Endothelial cell of umbilical vein (primary cell): Measurements from ENCODE around the gene RAPGEF4. TPM values are rescaled to one million over a fixed set of nuclear protein-coding genes. Genes with fewer than 3 reads are reported as not detected.

Experiments used
- BruUV-seq: library from RNA; stranded (reverse); fragments of 400-500 nt; replicated peaks from 2 replicates; lab custom pipeline; 2021; lab: Mats Ljungman, UMichigan
- CTCF ChIA-PET: fragments of 300-600, 350-600 bp; sonication (Branson Sonifier 250); formaldehyde crosslinking; loops from one replicate; lab custom pipeline; 2021; ENCODE audit warnings: antibody characterized with exemption, inconsistent platforms; lab: Charles Lee
- POLR2A ChIA-PET: fragments of 300-600, 350-600 bp; sonication (Branson Sonifier 250); formaldehyde crosslinking; loops from one replicate; lab custom pipeline; 2021; ENCODE audit warnings: antibody characterized with exemption, inconsistent platforms; lab: Charles Lee
- DNase-seq: peaks from one replicate; pipeline ENCODE4 v3.0.0-alpha.2; 2011; ENCODE audit warnings: low read depth, low spot score
- FAIRE-seq: peaks from 2 replicates; lab custom pipeline; 2011; peaks lifted over from hg19 to GRCh38; lab: Jason Lieb, UNC
- H2AFZ ChIP-seq: 2 replicates; pipeline ENCODE4 v1.6.0; 2012; ENCODE audit warnings: low read depth, low read length, control low read depth, inconsistent platforms
- H3K27ac ChIP-seq: 2 replicates; pipeline ENCODE4 v1.5.1; 2011; ENCODE audit warnings: low read depth, mild to moderate bottlenecking, control low read depth, low read length, moderate library complexity; ENCODE audit not compliant: insufficient read depth
- H3K27me3 ChIP-seq, 2 experiments: 2 replicates each; pipeline versions ENCODE4 v1.6.0 to v1.6.1; 2011; ENCODE audit warnings: low read length in 2 of 2, mixed read lengths in 1 of 2; ENCODE audit not compliant: control insufficient read depth in 2 of 2, insufficient read depth in 2 of 2
- H3K36me3 ChIP-seq, 2 experiments: 2 replicates in 1 of 2; 3 replicates in 1 of 2; pipeline ENCODE4 v1.5.1; 2011; ENCODE audit warnings: low read length in 2 of 2, mild to moderate bottlenecking in 1 of 2, moderate library complexity in 1 of 2; ENCODE audit not compliant: control insufficient read depth in 2 of 2, insufficient read depth in 2 of 2; ENCODE audit errors: extremely low read depth in 1 of 2
- H3K4me1 ChIP-seq: 3 replicates; pipeline ENCODE4 v1.5.1; 2011; ENCODE audit warnings: mild to moderate bottlenecking, low read length; ENCODE audit not compliant: control insufficient read depth, insufficient read depth; ENCODE audit errors: extremely low read depth
- H3K4me2 ChIP-seq: 2 replicates; pipeline ENCODE4 v1.6.1; 2011; ENCODE audit warnings: low read length, control low read depth, mixed read lengths; ENCODE audit not compliant: insufficient read depth
- H3K4me3 ChIP-seq, 3 experiments: fragments of 200-600 bp in 1 of 3; sonication (generic), shearing (Covaris generic) in 1 of 3; replicated peaks in 1 of 3; 2 replicates each; pipeline ENCODE4 v1.5.1; 2011 to 2016; ENCODE audit warnings: control low read depth in 3 of 3, low read length in 3 of 3, mild to moderate bottlenecking in 2 of 3, inconsistent platforms in 1 of 3, low read depth in 1 of 3, moderate library complexity in 1 of 3; ENCODE audit not compliant: insufficient read depth in 1 of 3
- H3K79me2 ChIP-seq: 2 replicates; pipeline ENCODE4 v1.6.0; 2012; ENCODE audit warnings: low read length, inconsistent platforms; ENCODE audit not compliant: control insufficient read depth, insufficient read depth
- H3K9ac ChIP-seq: replicated peaks from 2 replicates; pipeline ENCODE3; 2011; ENCODE audit warnings: low read length, control low read depth; ENCODE audit not compliant: insufficient read depth; ENCODE audit errors: extremely low read depth
- H3K9me1 ChIP-seq: replicated peaks from 3 replicates; pipeline ENCODE4 v1.6.0; 2011; ENCODE audit warnings: mild to moderate bottlenecking, low read length; ENCODE audit not compliant: control insufficient read depth, insufficient read depth; ENCODE audit errors: extremely low read depth
- H3K9me3 ChIP-seq: replicated peaks from 2 replicates; pipeline ENCODE4 v1.5.1; 2012; ENCODE audit warnings: low read length, inconsistent platforms; ENCODE audit not compliant: control insufficient read depth, insufficient read depth
- H4K20me1 ChIP-seq: replicated peaks from 2 replicates; pipeline ENCODE3; 2011; ENCODE audit warnings: mild to moderate bottlenecking, low read length; ENCODE audit not compliant: control insufficient read depth, insufficient read depth; ENCODE audit errors: extremely low read depth
- CTCF ChIP-seq, 2 donors: IDR thresholded peaks; 1 replicate in 1 of 2; 2 replicates in 1 of 2; pipeline ENCODE4 v1.5.1; 2011; ENCODE audit warnings: low read length in 2 of 2, mild to moderate bottlenecking in 2 of 2, moderate library complexity in 2 of 2, control low read depth in 1 of 2, inconsistent platforms in 1 of 2, low read depth in 1 of 2; ENCODE audit not compliant: insufficient read depth in 1 of 2; ENCODE audit errors: extremely low read depth in 1 of 2
- EZH2 ChIP-seq: IDR thresholded peaks from 2 replicates; pipeline ENCODE4 v1.6.1; 2012; ENCODE audit warnings: borderline replicate concordance, low read depth, mild to moderate bottlenecking, moderate library complexity, low read length, inconsistent platforms; ENCODE audit not compliant: severe bottlenecking
- FOS ChIP-seq: IDR thresholded peaks from 2 replicates; pipeline ENCODE4 v1.6.1; 2011; ENCODE audit warnings: mild to moderate bottlenecking, low read length, moderate library complexity, borderline replicate concordance; ENCODE audit not compliant: insufficient read depth
- GATA2 ChIP-seq: IDR thresholded peaks from 2 replicates; pipeline ENCODE4 v1.7.0; 2011; ENCODE audit warnings: low read depth, mild to moderate bottlenecking, moderate library complexity, mixed read lengths, low read length; ENCODE audit not compliant: insufficient read length, insufficient read depth
- MYC ChIP-seq: IDR thresholded peaks from one replicate; pipeline ENCODE4 v1.6.1; 2011; ENCODE audit warnings: mild to moderate bottlenecking, low read depth, low read length
- POLR2A ChIP-seq: IDR thresholded peaks from 2 replicates; pipeline ENCODE4 v1.6.1; 2012; ENCODE audit warnings: low read depth, mild to moderate bottlenecking, control low read depth, low read length
- dilution Hi-C: fragments of 300-500 bp; cut with MboI; formaldehyde crosslinking; loops from one replicate; pipeline ENCODE4 v1.15.0; 2019; ENCODE audit warnings: low sequenced_read_pairs; ENCODE audit not compliant: extremely low pct_ligation_motif_present
- intact Hi-C: fragments of 100-400 bp; cut with micrococcal nuclease; formaldehyde crosslinking; loops from one replicate; pipeline ENCODE4 v1.10.0; 2022
- polyA plus RNA-seq, 4 experiments: library from polyadenylated mRNA; depleted of rRNA in 3 of 4; stranded (reverse) in 3 of 4; unstranded in 1 of 4; fragments of >200 nt; gene quantifications; 2 replicates each; pipeline versions ENCODE4 v1.2.1 to v1.2.3, GENCODE V29; 2011 to 2012; ENCODE audit warnings: missing spikeins in 1 of 4
- total RNA-seq: library from RNA; stranded (reverse); gene quantifications from 2 replicates; pipeline ENCODE4 v1.2.3, GENCODE V29; 2021
- TF ChIP-seq, protein P1 (sequence below): IDR thresholded peaks from 2 replicates; pipeline ENCODE4 v1.6.1; 2011; ENCODE audit not compliant: insufficient read depth, insufficient read length

The RAPGEF4 gene
- total and polyA plus RNA-seq, 2 donors (not counting 3 experiments of a cell fraction or from before 2014, with no cell fraction given) = 7.2 to 9.2 TPM

DNA sequence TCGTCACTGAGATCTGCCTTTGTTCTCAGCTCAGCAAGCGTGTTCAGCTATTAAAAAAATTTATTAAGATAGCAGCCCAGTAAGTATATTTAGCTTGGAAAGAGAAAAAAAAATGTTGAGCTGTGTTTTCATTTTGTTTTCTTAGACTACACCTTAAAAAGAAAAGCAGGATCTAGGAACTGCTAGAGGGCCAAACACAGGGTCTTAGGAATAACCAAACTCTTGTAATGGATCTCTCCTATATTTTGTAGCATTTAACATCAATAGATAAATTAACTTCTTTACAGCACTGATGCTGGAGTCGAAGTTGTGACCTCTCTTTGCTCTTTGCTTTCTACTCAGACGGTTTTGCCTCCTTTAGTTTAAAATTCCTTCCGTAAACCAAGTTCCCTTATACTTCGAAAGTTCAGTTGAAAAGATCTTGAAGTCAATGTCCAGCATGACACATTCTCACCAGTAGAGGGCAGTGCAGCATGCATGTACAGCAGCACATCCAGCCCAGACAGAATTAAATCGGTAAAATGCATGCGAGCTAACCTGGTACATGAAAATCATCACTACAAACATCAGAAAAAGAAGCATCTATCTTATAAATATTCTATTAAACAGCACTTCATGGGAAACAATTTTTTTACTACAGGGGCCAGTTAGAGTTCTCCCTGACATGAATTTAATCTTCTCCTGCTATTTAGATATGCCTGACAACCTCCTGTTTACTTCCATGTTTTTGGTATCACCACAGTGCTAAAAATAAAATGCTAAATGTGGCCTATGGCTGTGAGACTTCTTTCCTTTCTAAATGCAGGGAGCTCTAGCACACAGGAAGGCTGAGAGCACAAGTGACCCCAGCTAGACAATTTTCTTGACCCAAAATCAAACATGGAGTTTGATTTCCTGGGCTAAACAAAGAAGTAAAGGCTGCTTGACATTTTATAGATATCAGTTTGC is 291.8 kb downstream of the RAPGEF4 start:
- H2AFZ ChIP-seq = peak overlapping the region; percentile 16
- DNase-seq (peak; percentile 87), FAIRE-seq (peak; percentile 83)
- no peaks in the 10 kb centered on the region for H3K9me3 ChIP-seq
- BruUV-seq = no TSS peak
- H3K27me3 ChIP-seq = peaks cover 0 to 2% of the 10 kb centered on the region in 2 experiments
- TF ChIP-seq EZH2 (no peak), MYC (no peak), FOS (no peak), GATA2 (no peak), CTCF (IDR thresholded peaks at IDR 0.05; ENCODE audit: extremely low read depth in 1 of 2, insufficient read depth in 1 of 2, low read depth in 1 of 2, low read length in 2 of 2) (peak; percentile 73 to 85), POLR2A (no peak)
- TF ChIP-seq, protein P1, sequence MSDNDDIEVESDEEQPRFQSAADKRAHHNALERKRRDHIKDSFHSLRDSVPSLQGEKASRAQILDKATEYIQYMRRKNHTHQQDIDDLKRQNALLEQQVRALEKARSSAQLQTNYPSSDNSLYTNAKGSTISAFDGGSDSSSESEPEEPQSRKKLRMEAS = no peak
- no peak overlapping the region for H3K4me2 ChIP-seq
- POLR2A ChIA-PET = no interaction called here
- no peaks in the 10 kb centered on the region for H4K20me1 ChIP-seq
- H3K27ac ChIP-seq = no peak overlapping the region
- no peaks in the 10 kb centered on the region for H3K9me1 ChIP-seq
- dilution Hi-C loops (no loop called here), intact Hi-C loops (loop anchor here (1.0 to 5.0 kb wide), 7 partner anchors 22 to 1315 kb away; no protein-coding TSS in a partner anchor)
- H3K9ac ChIP-seq = no peak overlapping the region
- peaks cover 0 to 5% of the 10 kb centered on the region in 2 experiments for H3K36me3 ChIP-seq
- H3K4me1 ChIP-seq = no peaks in the 10 kb centered on the region
- CTCF ChIA-PET = interaction anchor here (0.6 to 14.3 kb wide), 59 partner anchors 10 to 1323 kb away, joined by 3 to 493 read pairs (median 4); partner anchors contain the start of gene CDCA7
- H3K79me2 ChIP-seq = no peaks in the 10 kb centered on the region
- no peak overlapping the region for H3K4me3 ChIP-seq
